ENCODE results near the gene MSI2.

- TF ChIP-seq CTCF (conservative IDR thresholded peaks at IDR 0.05; ENCODE audit: low read depth in 2 of 2), result no peak
- no peak for TF ChIP-seq NANOG (IDR thresholded peaks at IDR 0.05; ENCODE audit: borderline replicate concordance)
- TF ChIP-seq REST (IDR thresholded peaks at IDR 0.05; ENCODE audit: unreplicated experiment), result no peak
- no peak for TF ChIP-seq EZH2 (IDR thresholded peaks at IDR 0.05; ENCODE audit: low read depth, unreplicated experiment)
- no peak for TF ChIP-seq CREB1 (CRISPR knock-in tag; IDR thresholded peaks at IDR 0.05; ENCODE audit: low read depth)
- no peak for TF ChIP-seq JUNB (IDR thresholded peaks at IDR 0.05; ENCODE audit: unreplicated experiment)
- TF ChIP-seq POLR2AphosphoS5 (IDR thresholded peaks at IDR 0.05; ENCODE audit: low read depth), result no peak
- no peak for TF ChIP-seq EZH2phosphoT487 (IDR thresholded peaks at IDR 0.05; ENCODE audit: unreplicated experiment)
- no peak for TF ChIP-seq ZNF114 (CRISPR knock-in tag; IDR thresholded peaks at IDR 0.05)
Measured at GRCh38 chr17:57508671-57509070, 252.3 kb downstream of the MSI2 start.

Measured in GM23338 (cell line).